D721Med (cell line): ENCODE results near the gene BEND7.

Experiments
- DNase-seq: peaks from one replicate; pipeline ENCODE4 v3.0.0; 2011; ENCODE audit warnings: low spot score; ENCODE audit not compliant: insufficient read length
- FAIRE-seq: peaks from 2 replicates; lab custom pipeline; 2011; peaks lifted over from hg19 to GRCh38; lab: Jason Lieb, UNC
- TF ChIP-seq, protein P1 (sequence below): IDR thresholded peaks from 2 replicates; pipeline ENCODE4 v1.5.1; 2012; ENCODE audit warnings: mild to moderate bottlenecking, control low read depth; ENCODE audit not compliant: insufficient read depth; ENCODE audit errors: missing control alignments

Gene BEND7

GRCh38 chr10:13511409-13511808, 17.4 kb downstream of the BEND7 start:
- DNase-seq, result no peak
- TF ChIP-seq, protein P1, sequence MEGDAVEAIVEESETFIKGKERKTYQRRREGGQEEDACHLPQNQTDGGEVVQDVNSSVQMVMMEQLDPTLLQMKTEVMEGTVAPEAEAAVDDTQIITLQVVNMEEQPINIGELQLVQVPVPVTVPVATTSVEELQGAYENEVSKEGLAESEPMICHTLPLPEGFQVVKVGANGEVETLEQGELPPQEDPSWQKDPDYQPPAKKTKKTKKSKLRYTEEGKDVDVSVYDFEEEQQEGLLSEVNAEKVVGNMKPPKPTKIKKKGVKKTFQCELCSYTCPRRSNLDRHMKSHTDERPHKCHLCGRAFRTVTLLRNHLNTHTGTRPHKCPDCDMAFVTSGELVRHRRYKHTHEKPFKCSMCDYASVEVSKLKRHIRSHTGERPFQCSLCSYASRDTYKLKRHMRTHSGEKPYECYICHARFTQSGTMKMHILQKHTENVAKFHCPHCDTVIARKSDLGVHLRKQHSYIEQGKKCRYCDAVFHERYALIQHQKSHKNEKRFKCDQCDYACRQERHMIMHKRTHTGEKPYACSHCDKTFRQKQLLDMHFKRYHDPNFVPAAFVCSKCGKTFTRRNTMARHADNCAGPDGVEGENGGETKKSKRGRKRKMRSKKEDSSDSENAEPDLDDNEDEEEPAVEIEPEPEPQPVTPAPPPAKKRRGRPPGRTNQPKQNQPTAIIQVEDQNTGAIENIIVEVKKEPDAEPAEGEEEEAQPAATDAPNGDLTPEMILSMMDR, result no peak
- no peak for FAIRE-seq

DNA sequence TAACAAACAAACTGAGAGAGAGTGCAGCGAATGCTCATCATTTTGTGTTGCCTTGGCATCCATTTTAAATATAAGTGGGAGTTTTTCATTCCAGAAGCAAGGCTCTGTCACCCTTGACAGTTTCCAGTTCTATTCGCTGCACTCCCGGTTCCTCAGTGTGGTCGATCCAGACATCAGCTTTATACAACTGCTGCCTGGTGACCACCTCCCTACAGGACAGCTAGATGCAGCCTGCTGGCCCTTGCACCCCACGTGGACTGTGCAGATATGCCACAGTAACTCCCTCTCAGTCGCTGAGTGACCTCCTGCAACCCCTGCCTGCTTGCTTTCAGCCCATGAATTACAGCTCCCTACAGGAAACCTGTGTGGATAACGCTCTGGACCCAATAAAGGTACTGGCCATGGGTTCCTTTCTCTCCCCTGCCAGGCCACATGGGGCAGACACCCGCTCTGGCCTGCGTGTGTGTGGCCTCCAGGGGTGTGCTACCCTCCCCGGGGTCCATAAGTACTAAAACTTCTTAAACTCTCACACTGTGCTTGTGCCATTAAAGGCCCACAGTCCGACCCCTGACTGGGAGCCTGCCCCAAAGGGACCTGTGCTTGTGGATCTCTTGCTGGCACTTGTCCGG, 23.6 kb downstream of the BEND7 start:
- DNase-seq (no peak), FAIRE-seq (no peak)
- TF ChIP-seq, protein P1, result no peak

DNA sequence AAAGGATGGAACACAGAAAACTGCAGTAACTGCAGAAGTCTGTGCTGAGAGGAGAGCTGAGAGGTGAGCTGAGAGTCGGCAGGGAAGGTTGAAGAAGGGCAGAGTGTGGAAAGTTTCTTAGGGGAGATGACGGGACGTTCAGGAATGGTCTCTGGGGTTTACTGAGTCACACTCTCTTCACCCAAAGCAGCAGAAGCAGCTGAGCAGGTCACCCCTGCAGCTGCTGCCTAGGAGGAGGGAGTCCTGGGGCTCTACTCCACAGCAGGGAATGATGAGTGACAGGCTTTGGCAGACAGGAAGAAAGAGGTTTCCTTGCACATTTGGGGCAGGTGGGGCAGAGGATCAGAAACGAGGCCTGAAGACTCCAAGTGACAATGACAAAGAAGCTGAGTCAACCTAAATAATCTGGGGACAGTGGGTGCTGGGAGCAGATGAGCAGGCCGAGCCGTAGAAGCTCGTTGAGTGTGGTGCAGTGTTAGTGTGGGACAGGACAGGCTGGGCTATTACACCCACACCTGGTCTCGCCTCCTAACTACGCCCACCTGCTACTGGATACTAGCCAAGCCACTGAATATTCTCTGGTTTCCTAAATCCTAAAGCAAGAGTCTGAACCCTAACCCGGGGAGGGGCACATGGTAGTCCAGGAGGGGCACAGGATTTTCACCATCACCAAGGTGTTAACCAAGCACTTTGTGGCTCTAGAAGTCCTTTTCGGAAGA, 24.9 kb downstream of the BEND7 start:
- DNase-seq (no peak), FAIRE-seq (no peak)
- TF ChIP-seq, protein P1, result no peak

- DNase-seq (no peak), FAIRE-seq (no peak)
- TF ChIP-seq, protein P1, result no peak
Measured at GRCh38 chr10:13502380-13502779, 26.4 kb downstream of the BEND7 start.

GRCh38 chr10:13500201-13500600, 28.6 kb downstream of the BEND7 start:
- TF ChIP-seq, protein P1, result no peak
- DNase-seq (no peak), FAIRE-seq (no peak)

GRCh38 chr10:13499150-13499549, 29.7 kb downstream of the BEND7 start:
- TF ChIP-seq, protein P1, result no peak
- FAIRE-seq, result no peak

GRCh38 chr10:13496931-13497330, 31.9 kb downstream of the BEND7 start:
- TF ChIP-seq, protein P1, result no peak
- FAIRE-seq, result no peak
- no peak for DNase-seq

More at GRCh38 chr10:13499150-13499549, 29.7 kb downstream of the BEND7 start:
- no peak for DNase-seq
